ENCODE data around the gene EFNA5. TPM values are rescaled to one million over a fixed set of nuclear protein-coding genes. Genes with fewer than 3 reads are reported as not detected.

The EFNA5 gene
- total and polyA plus RNA-seq, 2 experiments from 2014 or later = 0.64 to 0.86 TPM

- Histone ChIP-seq H3K4me3 (no peak overlapping the region), H3K27ac (no peak overlapping the region), H3F3A (ENCODE audit: insufficient read depth) (no peaks in the 10 kb centered on the region), H3K9me2 (ENCODE audit: insufficient read depth) (no peaks in the 10 kb centered on the region), H2AFZ (no peak overlapping the region), H3K79me2 (ENCODE audit: insufficient read depth) (no peaks in the 10 kb centered on the region), H3K9me3 (ENCODE audit: low read depth) (no peaks in the 10 kb centered on the region), H3K4me2 (ENCODE audit: unreplicated experiment) (no peak overlapping the region), H3K9ac (no peak overlapping the region), H3K4me1 (ENCODE audit: insufficient read depth) (no peaks in the 10 kb centered on the region), H4K20me1 (ENCODE audit: insufficient read depth) (no peaks in the 10 kb centered on the region), H3K36me3 (ENCODE audit: low read depth) (no peaks in the 10 kb centered on the region), H3K27me3 (replicated peaks; ENCODE audit: insufficient read depth) (peaks cover 30% of the 10 kb centered on the region)
- TF ChIP-seq EZH2 (IDR thresholded peaks at IDR 0.05; ENCODE audit: insufficient read depth, poor library complexity, severe bottlenecking) (no peak), EZH2phosphoT487 (IDR thresholded peaks at IDR 0.05; ENCODE audit: insufficient read depth, low read depth) (no peak)
- 80 to 82% methylated on average over 10 of the region's 10 CpGs for WGBS, 2 experiments (ENCODE audit: low coverage in 1 of 2, low lambda C conversion rate in 2 of 2, missing lambda C conversion rate in 2 of 2)
- in situ Hi-C loops (cut with MboI) = no loop called here
- no peak for DNase-seq
Measured at GRCh38 chr5:107517185-107518033, 153.3 kb downstream of the EFNA5 start.

- no peak for DNase-seq
- Histone ChIP-seq H3K9me3 (ENCODE audit: low read depth) (no peaks in the 10 kb centered on the region), H3K27ac (no peak overlapping the region), H3K27me3 (replicated peaks; ENCODE audit: insufficient read depth) (peaks cover 31% of the 10 kb centered on the region), H4K20me1 (ENCODE audit: insufficient read depth) (no peaks in the 10 kb centered on the region), H3K9ac (no peak overlapping the region), H3K36me3 (ENCODE audit: low read depth) (no peaks in the 10 kb centered on the region), H2AFZ (no peak overlapping the region), H3F3A (ENCODE audit: insufficient read depth) (no peaks in the 10 kb centered on the region), H3K9me2 (ENCODE audit: insufficient read depth) (no peaks in the 10 kb centered on the region), H3K4me2 (ENCODE audit: unreplicated experiment) (no peak overlapping the region), H3K4me1 (ENCODE audit: insufficient read depth) (no peaks in the 10 kb centered on the region), H3K4me3 (no peak overlapping the region), H3K79me2 (ENCODE audit: insufficient read depth) (no peaks in the 10 kb centered on the region)
- WGBS, 2 experiments (ENCODE audit: low coverage in 1 of 2, low lambda C conversion rate in 2 of 2, missing lambda C conversion rate in 2 of 2) = 35 to 38% methylated on average over 3 of the region's 3 CpGs
- TF ChIP-seq EZH2 (IDR thresholded peaks at IDR 0.05; ENCODE audit: insufficient read depth, poor library complexity, severe bottlenecking) (no peak), EZH2phosphoT487 (IDR thresholded peaks at IDR 0.05; ENCODE audit: insufficient read depth, low read depth) (no peak)
- in situ Hi-C loops (cut with MboI) = no loop called here
Measured at GRCh38 chr5:107516452-107517184, 154.1 kb downstream of the EFNA5 start.

GRCh38 chr5:107515521-107516080 lies 155.1 kb downstream of the EFNA5 start:
- H3K4me3 ChIP-seq = no peak overlapping the region
- no peaks in the 10 kb centered on the region for H3K9me3 ChIP-seq (ENCODE audit: low read depth)
- H4K20me1 ChIP-seq (ENCODE audit: insufficient read depth) = no peaks in the 10 kb centered on the region
- TF ChIP-seq EZH2phosphoT487 (IDR thresholded peaks at IDR 0.05; ENCODE audit: insufficient read depth, low read depth) = no peak
- no peak overlapping the region for H2AFZ ChIP-seq
- peaks cover 26% of the 10 kb centered on the region for H3K27me3 ChIP-seq (replicated peaks; ENCODE audit: insufficient read depth)
- DNase-seq = no peak
- H3F3A ChIP-seq (ENCODE audit: insufficient read depth) = no peaks in the 10 kb centered on the region
- H3K36me3 ChIP-seq (ENCODE audit: low read depth) = no peaks in the 10 kb centered on the region
- H3K4me1 ChIP-seq (ENCODE audit: insufficient read depth) = no peaks in the 10 kb centered on the region
- no peak overlapping the region for H3K9ac ChIP-seq
- no peak overlapping the region for H3K4me2 ChIP-seq (ENCODE audit: unreplicated experiment)
- H3K27ac ChIP-seq = no peak overlapping the region
- no peaks in the 10 kb centered on the region for H3K79me2 ChIP-seq (ENCODE audit: insufficient read depth)
- WGBS, 2 experiments (ENCODE audit: low coverage in 1 of 2, low lambda C conversion rate in 2 of 2, missing lambda C conversion rate in 2 of 2) = 73 to 88% methylated on average over 7 of the region's 7 CpGs
- H3K9me2 ChIP-seq (ENCODE audit: insufficient read depth) = no peaks in the 10 kb centered on the region
- in situ Hi-C loops (cut with MboI) = no loop called here

GRCh38 chr5:107514305-107514704 lies 156.4 kb downstream of the EFNA5 start:
- WGBS, 2 experiments (ENCODE audit: low coverage in 1 of 2, low lambda C conversion rate in 2 of 2, missing lambda C conversion rate in 2 of 2) = 46 to 50% methylated on average over 2 of the region's 2 CpGs
- TF ChIP-seq EZH2phosphoT487 (IDR thresholded peaks at IDR 0.05; ENCODE audit: insufficient read depth, low read depth) = no peak
- TF ChIP-seq EZH2 (IDR thresholded peaks at IDR 0.05; ENCODE audit: insufficient read depth, poor library complexity, severe bottlenecking) = no peak
- H4K20me1 ChIP-seq (ENCODE audit: insufficient read depth) = no peaks in the 10 kb centered on the region
- no peak overlapping the region for H3K9ac ChIP-seq
- H2AFZ ChIP-seq = no peak overlapping the region
- H3K4me3 ChIP-seq = no peak overlapping the region
- no peaks in the 10 kb centered on the region for H3K4me1 ChIP-seq (ENCODE audit: insufficient read depth)
- H3K36me3 ChIP-seq (ENCODE audit: low read depth) = no peaks in the 10 kb centered on the region
- DNase-seq = no peak
- H3K27me3 ChIP-seq (replicated peaks; ENCODE audit: insufficient read depth) = peaks cover 13% of the 10 kb centered on the region
- no peaks in the 10 kb centered on the region for H3F3A ChIP-seq (ENCODE audit: insufficient read depth)
- H3K27ac ChIP-seq = no peak overlapping the region
- H3K9me2 ChIP-seq (ENCODE audit: insufficient read depth) = no peaks in the 10 kb centered on the region
- no peaks in the 10 kb centered on the region for H3K9me3 ChIP-seq (ENCODE audit: low read depth)
- H3K4me2 ChIP-seq (ENCODE audit: unreplicated experiment) = no peak overlapping the region
- H3K79me2 ChIP-seq (ENCODE audit: insufficient read depth) = no peaks in the 10 kb centered on the region
- in situ Hi-C loops (cut with MboI) = no loop called here
